Measurements from ENCODE around the gene NRTN. TPM values are rescaled to one million over a fixed set of nuclear protein-coding genes. Genes with fewer than 3 reads are reported as not detected.

NRTN gene
- total RNA-seq, 1 donor from 2014 or later = 5.4 TPM

GRCh38 chr19:5801796-5802619 lies 2.9 kb upstream of the NRTN start:
- Mint-ChIP-seq H3K4me1 (ENCODE audit: unreplicated experiment) (peaks cover 16% of the 10 kb centered on the region), H3K36me3 (no peaks in the 10 kb centered on the region), H3K9me3 (no peaks in the 10 kb centered on the region), H3K4me3 (peak overlapping the region; percentile 67), H3K27me3 (peaks cover 9% of the 10 kb centered on the region), H3K27ac (no peak overlapping the region)
- no peak for TF ChIP-seq CTCF (conservative IDR thresholded peaks at IDR 0.05)
- no peak for DNase-seq (ENCODE audit: extremely low spot score, unreplicated experiment)

GRCh38 chr19:5803441-5803751 lies 1.5 kb upstream of the NRTN start:
- no peak for TF ChIP-seq CTCF (conservative IDR thresholded peaks at IDR 0.05)
- peak overlapping the region; percentile 65 for H3K4me3 Mint-ChIP-seq

GRCh38 chr19:5803752-5804515 lies 933 bp upstream of the NRTN start:
- H3K27me3 Mint-ChIP-seq = peaks cover 9% of the 10 kb centered on the region
- H3K27ac Mint-ChIP-seq = peak overlapping the region; percentile 48
- no peaks in the 10 kb centered on the region for H3K36me3 Mint-ChIP-seq
- H3K4me3 Mint-ChIP-seq = peak overlapping the region; percentile 83
- DNase-seq (ENCODE audit: extremely low spot score, unreplicated experiment) = peak; percentile 99
- peaks cover 17% of the 10 kb centered on the region for H3K4me1 Mint-ChIP-seq (ENCODE audit: unreplicated experiment)
- peak; percentile 97 for TF ChIP-seq CTCF (conservative IDR thresholded peaks at IDR 0.05)
- H3K9me3 Mint-ChIP-seq = no peaks in the 10 kb centered on the region

More at GRCh38 chr19:5803441-5803751, 1.5 kb upstream of the NRTN start:
- Mint-ChIP-seq H3K36me3 (no peaks in the 10 kb centered on the region), H3K4me1 (ENCODE audit: unreplicated experiment) (peaks cover 17% of the 10 kb centered on the region), H3K27me3 (peaks cover 9% of the 10 kb centered on the region), H3K27ac (no peak overlapping the region), H3K9me3 (no peaks in the 10 kb centered on the region)
- DNase-seq (ENCODE audit: extremely low spot score, unreplicated experiment) = no peak

GRCh38 chr19:5805462-5806132 lies 730 bp downstream of the NRTN start:
- no peak overlapping the region for H3K27ac Mint-ChIP-seq
- no peak for DNase-seq (ENCODE audit: extremely low spot score, unreplicated experiment)

More at GRCh38 chr19:5805462-5806132, 730 bp downstream of the NRTN start:
- H3K27me3 Mint-ChIP-seq = peaks cover 9% of the 10 kb centered on the region
- H3K4me3 Mint-ChIP-seq = peak overlapping the region; percentile 68
- peak; percentile 88 for TF ChIP-seq CTCF (conservative IDR thresholded peaks at IDR 0.05)
- H3K9me3 Mint-ChIP-seq = no peaks in the 10 kb centered on the region
- no peaks in the 10 kb centered on the region for H3K36me3 Mint-ChIP-seq
- H3K4me1 Mint-ChIP-seq (ENCODE audit: unreplicated experiment) = peaks cover 17% of the 10 kb centered on the region
